ENCODE results near the gene OR6V1.

DNA sequence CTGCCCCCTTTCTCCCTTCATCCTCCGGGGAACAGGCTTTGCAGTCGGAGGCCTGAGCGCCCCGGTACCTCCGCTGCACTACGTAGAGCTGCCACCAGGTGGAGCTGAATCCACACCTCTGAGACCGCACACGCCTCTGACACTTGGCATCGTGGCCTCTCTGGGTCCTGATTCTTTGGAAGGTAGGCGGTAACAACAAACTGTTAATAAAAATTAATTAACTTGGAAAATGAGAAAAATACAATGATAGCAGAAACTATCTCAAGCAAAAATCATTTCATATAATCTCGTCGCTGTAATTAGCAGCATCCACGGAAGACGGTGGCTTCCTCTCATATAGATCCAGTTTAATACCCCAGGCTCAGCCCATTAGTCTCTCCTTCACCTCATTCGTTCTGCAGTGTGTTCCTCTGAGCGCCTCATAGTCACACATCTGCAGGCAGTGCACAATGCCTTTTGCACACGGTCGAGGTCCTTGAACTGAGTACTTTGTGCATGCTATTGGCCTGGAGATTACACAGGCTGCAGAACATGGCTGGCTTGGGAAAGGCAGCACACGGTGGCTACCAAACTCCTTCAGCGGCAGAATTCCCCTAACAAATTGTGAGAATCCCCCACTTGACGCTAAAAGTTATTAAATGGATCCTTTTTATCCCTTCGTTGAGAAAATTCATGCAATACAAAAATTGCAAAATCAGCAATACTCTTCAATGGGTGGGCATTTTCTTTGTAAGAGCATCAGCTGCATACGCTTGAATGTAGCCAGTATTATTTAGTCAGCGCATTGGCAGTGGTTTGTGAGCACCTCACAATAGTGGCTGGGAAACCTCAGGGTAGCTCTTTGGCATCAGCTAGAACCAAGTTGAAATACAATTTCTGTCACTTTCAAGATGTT lies 43.9 kb upstream of the OR6V1 start:
- TF ChIP-seq YY1 (IDR thresholded peaks at IDR 0.05; ENCODE audit: insufficient read depth, insufficient read length) (no peak), ZNF274 (IDR thresholded peaks at IDR 0.05; ENCODE audit: low read depth, low read length) (no peak)

All from NT2/D1 (cell line).